HepG2 (cell line): ENCODE measurements around the gene WDR54. TPM values are rescaled to one million over a fixed set of nuclear protein-coding genes. Genes with fewer than 3 reads are reported as not detected.
A peak's percentile ranks its signal among the peaks of the same experiment; 100 is the strongest.

Experiments used
- AGO1 ChIP-seq: fragments of 200-400 bp; formaldehyde crosslinking; IDR thresholded peaks from 2 replicates; pipeline ENCODE4 v1.6.1; 2017; ENCODE audit warnings: mild to moderate bottlenecking, low read depth, low read length, moderate library complexity; ENCODE audit not compliant: poor library complexity, severe bottlenecking
- ARNTL ChIP-seq: sonication (generic); formaldehyde crosslinking; IDR thresholded peaks from 2 replicates; pipeline ENCODE4 v1.4.0; 2020; ENCODE audit warnings: mild to moderate bottlenecking, missing genetic modification reagents
- ESRRA ChIP-seq: sonication (generic); formaldehyde crosslinking; IDR thresholded peaks from 2 replicates; pipeline ENCODE4 v1.5.1; 2020; ENCODE audit warnings: mild to moderate bottlenecking, low read depth, missing genetic modification reagents
- KAT7 ChIP-seq: IDR thresholded peaks from 2 replicates; pipeline ENCODE4 v1.6.1; 2018; ENCODE audit warnings: borderline replicate concordance, missing compliant biosample characterization
- MED8 ChIP-seq: sonication (generic); formaldehyde crosslinking; IDR thresholded peaks from 2 replicates; pipeline ENCODE4 v1.8.1; 2023; ENCODE audit warnings: mild to moderate bottlenecking, missing genetic modification reagents; ENCODE audit not compliant: insufficient replicate concordance
- MIXL1 ChIP-seq: IDR thresholded peaks from 2 replicates; pipeline ENCODE4 v1.6.1; 2016
- NPAS2 ChIP-seq: sonication (generic); formaldehyde crosslinking; IDR thresholded peaks from 2 replicates; pipeline ENCODE4 v1.8.0; 2022; ENCODE audit warnings: mild to moderate bottlenecking, missing genetic modification reagents, borderline replicate concordance
- PHF20 ChIP-seq: sonication (generic); formaldehyde crosslinking; IDR thresholded peaks from 2 replicates; pipeline ENCODE4 v1.5.0; 2020; ENCODE audit warnings: mild to moderate bottlenecking, missing genetic modification reagents
- RARA ChIP-seq: IDR thresholded peaks from 2 replicates; pipeline ENCODE4 v1.6.1; 2016; ENCODE audit warnings: missing genetic modification reagents, missing compliant biosample characterization
- TAF1 ChIP-seq: sonication (generic); formaldehyde crosslinking; IDR thresholded peaks from 2 replicates; pipeline ENCODE4 v1.4.0; 2020; ENCODE audit warnings: missing genetic modification reagents
- TBP ChIP-seq: sonication (generic); formaldehyde crosslinking; IDR thresholded peaks from 2 replicates; pipeline ENCODE4 v1.5.0; 2020; ENCODE audit warnings: missing genetic modification reagents
- TSC22D2 ChIP-seq: sonication (generic); formaldehyde crosslinking; IDR thresholded peaks from 2 replicates; pipeline ENCODE4 v1.5.1; 2020; ENCODE audit warnings: missing genetic modification reagents, mild to moderate bottlenecking, borderline replicate concordance
- ZKSCAN8 ChIP-seq: IDR thresholded peaks from 2 replicates; pipeline ENCODE4 v1.6.1; 2016; ENCODE audit warnings: borderline replicate concordance, missing genetic modification reagents, missing compliant biosample characterization
- ZNF788 ChIP-seq: sonication (generic); formaldehyde crosslinking; IDR thresholded peaks from 2 replicates; pipeline ENCODE4 v1.5.0; 2020; ENCODE audit warnings: mild to moderate bottlenecking, missing genetic modification reagents, borderline replicate concordance
- ZNF878 ChIP-seq: sonication (generic); formaldehyde crosslinking; IDR thresholded peaks from 2 replicates; pipeline ENCODE4 v1.8.1; 2023; ENCODE audit warnings: mild to moderate bottlenecking, missing genetic modification reagents, moderate library complexity
- ZZZ3 ChIP-seq: sonication (generic); formaldehyde crosslinking; IDR thresholded peaks from 2 replicates; pipeline ENCODE4 v1.4.0; 2020; ENCODE audit warnings: missing genetic modification reagents, mild to moderate bottlenecking, borderline replicate concordance
- polyA plus RNA-seq, 8 experiments: library from polyadenylated mRNA; depleted of rRNA in 3 of 8; stranded (reverse) in 7 of 8; unstranded in 1 of 8; fragments of >200 nt; fragmentation: Illumina TruSeq in 4 of 8; extraction: Trizol in 4 of 8; gene quantifications; 2 replicates each; pipeline versions ENCODE4 v1.2.1 to v1.2.3, GENCODE V29; 2011 to 2016; ENCODE audit warnings: low read depth in 4 of 8, missing spikeins in 1 of 8, mixed read lengths in 1 of 8; ENCODE audit not compliant: insufficient read depth in 1 of 8
- total RNA-seq, 5 experiments: library from RNA; depleted of rRNA; stranded (reverse); fragments of >200 nt; fragmentation: Illumina TruSeq; extraction: Trizol; gene quantifications; 2 replicates each; pipeline ENCODE4 v1.2.3, GENCODE V29; 2016; ENCODE audit warnings: low read depth in 1 of 5
- TF ChIP-seq, protein P1 (sequence below): IDR thresholded peaks from 2 replicates; pipeline ENCODE4 v1.6.1; 2012; ENCODE audit warnings: low read depth, low read length, improper control_type of control experiment
- TF ChIP-seq, protein P2 (sequence below): sonication (generic); formaldehyde crosslinking; IDR thresholded peaks from 2 replicates; pipeline ENCODE4 v1.4.0; 2020; ENCODE audit warnings: missing genetic modification reagents
- TF ChIP-seq, protein P3 (sequence below): sonication (generic); formaldehyde crosslinking; IDR thresholded peaks from 2 replicates; pipeline ENCODE4 v1.4.0; 2020; ENCODE audit warnings: missing genetic modification reagents, borderline replicate concordance
- TF ChIP-seq, protein P4 (sequence below): sonication (generic); formaldehyde crosslinking; IDR thresholded peaks from 2 replicates; pipeline ENCODE4 v1.4.0; 2020; ENCODE audit warnings: missing genetic modification reagents, borderline replicate concordance

WDR54 gene
- total and polyA plus RNA-seq, 2 of the 13 experiments (the other 11 are each of a cell fraction or from before 2014, with no cell fraction given), result 2.0 to 17.3 TPM

DNA sequence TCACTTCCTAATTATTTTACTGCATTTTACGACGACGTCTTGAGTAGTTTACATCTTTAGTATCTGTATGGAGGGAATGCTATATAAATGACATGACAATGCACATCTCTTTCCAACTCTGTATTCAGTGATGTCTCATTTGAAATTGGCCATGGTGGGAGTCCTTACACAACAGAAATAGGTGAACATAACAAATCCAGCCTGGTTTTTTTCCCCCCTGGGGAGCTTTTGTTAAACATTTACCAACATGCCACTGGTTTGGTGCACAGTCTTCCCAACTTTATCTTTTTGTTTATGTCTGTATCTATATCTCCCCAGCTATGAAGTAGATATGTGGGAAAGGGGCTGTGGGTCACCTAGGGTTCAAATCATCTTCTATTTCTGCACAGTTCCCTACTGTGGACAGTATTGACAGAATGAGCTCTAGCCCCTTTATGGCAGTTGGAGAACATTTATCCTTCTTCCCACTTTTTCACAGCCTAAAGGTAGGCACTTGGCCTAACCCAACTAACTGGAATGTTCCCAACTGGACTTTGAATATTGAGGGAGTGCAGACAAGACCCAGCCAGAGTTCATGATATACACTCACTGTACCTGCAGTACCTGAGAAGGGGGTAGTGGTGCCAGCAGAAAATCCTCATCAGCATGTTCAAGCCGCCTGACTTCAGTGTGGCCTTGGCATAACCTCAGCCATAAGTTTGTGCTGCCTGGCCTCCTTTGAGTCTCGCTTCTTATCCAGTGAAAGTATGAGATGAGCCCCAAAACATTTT lies 25.9 kb downstream of the WDR54 start (continued):
- TF ChIP-seq, protein P1, sequence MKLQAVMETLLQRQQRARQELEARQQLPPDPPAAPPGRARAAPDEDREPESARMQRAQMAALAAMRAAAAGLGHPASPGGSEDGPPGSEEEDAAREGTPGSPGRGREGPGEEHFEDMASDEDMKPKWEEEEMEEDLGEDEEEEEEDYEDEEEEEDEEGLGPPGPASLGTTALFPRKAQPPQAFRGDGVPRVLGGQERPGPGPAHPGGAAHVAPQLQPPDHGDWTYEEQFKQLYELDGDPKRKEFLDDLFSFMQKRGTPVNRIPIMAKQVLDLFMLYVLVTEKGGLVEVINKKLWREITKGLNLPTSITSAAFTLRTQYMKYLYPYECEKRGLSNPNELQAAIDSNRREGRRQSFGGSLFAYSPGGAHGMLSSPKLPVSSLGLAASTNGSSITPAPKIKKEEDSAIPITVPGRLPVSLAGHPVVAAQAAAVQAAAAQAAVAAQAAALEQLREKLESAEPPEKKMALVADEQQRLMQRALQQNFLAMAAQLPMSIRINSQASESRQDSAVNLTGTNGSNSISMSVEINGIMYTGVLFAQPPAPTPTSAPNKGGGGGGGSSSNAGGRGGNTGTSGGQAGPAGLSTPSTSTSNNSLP, result no peak
- TF ChIP-seq MIXL1 (CRISPR knock-in tag) (no peak), ZNF788 (CRISPR knock-in tag) (no peak), ARNTL (CRISPR knock-in tag) (no peak; the same call in 1 of the 2 replicates), ZZZ3 (CRISPR knock-in tag) (no peak), KAT7 (no peak), TSC22D2 (CRISPR knock-in tag) (no peak), AGO1 (no peak), MED8 (no peak), ESRRA (CRISPR knock-in tag) (no peak), PHF20 (no peak), TBP (CRISPR knock-in tag) (no peak), ZKSCAN8 (CRISPR knock-in tag) (peak; percentile 34; the same call in 1 of the 2 replicates), ZNF878 (CRISPR knock-in tag) (no peak), TAF1 (CRISPR knock-in tag) (no peak), RARA (CRISPR knock-in tag) (peak; percentile 73), NPAS2 (CRISPR knock-in tag) (no peak)
- TF ChIP-seq, protein P2, sequence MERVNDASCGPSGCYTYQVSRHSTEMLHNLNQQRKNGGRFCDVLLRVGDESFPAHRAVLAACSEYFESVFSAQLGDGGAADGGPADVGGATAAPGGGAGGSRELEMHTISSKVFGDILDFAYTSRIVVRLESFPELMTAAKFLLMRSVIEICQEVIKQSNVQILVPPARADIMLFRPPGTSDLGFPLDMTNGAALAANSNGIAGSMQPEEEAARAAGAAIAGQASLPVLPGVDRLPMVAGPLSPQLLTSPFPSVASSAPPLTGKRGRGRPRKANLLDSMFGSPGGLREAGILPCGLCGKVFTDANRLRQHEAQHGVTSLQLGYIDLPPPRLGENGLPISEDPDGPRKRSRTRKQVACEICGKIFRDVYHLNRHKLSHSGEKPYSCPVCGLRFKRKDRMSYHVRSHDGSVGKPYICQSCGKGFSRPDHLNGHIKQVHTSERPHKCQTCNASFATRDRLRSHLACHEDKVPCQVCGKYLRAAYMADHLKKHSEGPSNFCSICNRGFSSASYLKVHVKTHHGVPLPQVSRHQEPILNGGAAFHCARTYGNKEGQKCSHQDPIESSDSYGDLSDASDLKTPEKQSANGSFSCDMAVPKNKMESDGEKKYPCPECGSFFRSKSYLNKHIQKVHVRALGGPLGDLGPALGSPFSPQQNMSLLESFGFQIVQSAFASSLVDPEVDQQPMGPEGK (CRISPR knock-in tag), result peak; percentile 55; the same call in 1 of the 2 replicates
- TF ChIP-seq, protein P3, sequence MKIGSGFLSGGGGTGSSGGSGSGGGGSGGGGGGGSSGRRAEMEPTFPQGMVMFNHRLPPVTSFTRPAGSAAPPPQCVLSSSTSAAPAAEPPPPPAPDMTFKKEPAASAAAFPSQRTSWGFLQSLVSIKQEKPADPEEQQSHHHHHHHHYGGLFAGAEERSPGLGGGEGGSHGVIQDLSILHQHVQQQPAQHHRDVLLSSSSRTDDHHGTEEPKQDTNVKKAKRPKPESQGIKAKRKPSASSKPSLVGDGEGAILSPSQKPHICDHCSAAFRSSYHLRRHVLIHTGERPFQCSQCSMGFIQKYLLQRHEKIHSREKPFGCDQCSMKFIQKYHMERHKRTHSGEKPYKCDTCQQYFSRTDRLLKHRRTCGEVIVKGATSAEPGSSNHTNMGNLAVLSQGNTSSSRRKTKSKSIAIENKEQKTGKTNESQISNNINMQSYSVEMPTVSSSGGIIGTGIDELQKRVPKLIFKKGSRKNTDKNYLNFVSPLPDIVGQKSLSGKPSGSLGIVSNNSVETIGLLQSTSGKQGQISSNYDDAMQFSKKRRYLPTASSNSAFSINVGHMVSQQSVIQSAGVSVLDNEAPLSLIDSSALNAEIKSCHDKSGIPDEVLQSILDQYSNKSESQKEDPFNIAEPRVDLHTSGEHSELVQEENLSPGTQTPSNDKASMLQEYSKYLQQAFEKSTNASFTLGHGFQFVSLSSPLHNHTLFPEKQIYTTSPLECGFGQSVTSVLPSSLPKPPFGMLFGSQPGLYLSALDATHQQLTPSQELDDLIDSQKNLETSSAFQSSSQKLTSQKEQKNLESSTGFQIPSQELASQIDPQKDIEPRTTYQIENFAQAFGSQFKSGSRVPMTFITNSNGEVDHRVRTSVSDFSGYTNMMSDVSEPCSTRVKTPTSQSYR, result peak; percentile 47; the same call in 1 of the 2 replicates
- TF ChIP-seq, protein P4, sequence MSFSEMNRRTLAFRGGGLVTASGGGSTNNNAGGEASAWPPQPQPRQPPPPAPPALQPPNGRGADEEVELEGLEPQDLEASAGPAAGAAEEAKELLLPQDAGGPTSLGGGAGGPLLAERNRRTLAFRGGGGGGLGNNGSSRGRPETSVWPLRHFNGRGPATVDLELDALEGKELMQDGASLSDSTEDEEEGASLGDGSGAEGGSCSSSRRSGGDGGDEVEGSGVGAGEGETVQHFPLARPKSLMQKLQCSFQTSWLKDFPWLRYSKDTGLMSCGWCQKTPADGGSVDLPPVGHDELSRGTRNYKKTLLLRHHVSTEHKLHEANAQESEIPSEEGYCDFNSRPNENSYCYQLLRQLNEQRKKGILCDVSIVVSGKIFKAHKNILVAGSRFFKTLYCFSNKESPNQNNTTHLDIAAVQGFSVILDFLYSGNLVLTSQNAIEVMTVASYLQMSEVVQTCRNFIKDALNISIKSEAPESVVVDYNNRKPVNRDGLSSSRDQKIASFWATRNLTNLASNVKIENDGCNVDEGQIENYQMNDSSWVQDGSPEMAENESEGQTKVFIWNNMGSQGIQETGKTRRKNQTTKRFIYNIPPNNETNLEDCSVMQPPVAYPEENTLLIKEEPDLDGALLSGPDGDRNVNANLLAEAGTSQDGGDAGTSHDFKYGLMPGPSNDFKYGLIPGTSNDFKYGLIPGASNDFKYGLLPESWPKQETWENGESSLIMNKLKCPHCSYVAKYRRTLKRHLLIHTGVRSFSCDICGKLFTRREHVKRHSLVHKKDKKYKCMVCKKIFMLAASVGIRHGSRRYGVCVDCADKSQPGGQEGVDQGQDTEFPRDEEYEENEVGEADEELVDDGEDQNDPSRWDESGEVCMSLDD, result no peak
